NB4 (cell line): ENCODE data around the gene UNC119B.

Experiments
- DNase-seq: peaks from one replicate; pipeline ENCODE4 v3.0.0; 2010; ENCODE audit warnings: low read depth
- H3K4me3 ChIP-seq: one replicate; pipeline ENCODE4 v1.5.1; 2011; ENCODE audit warnings: mild to moderate bottlenecking, low read depth, low read length, moderate library complexity
- CTCF ChIP-seq: IDR thresholded peaks from one replicate; pipeline ENCODE4 v1.5.1; 2012; ENCODE audit warnings: low read depth, low read length
- MAX ChIP-seq: IDR thresholded peaks from 2 replicates; pipeline ENCODE4 v1.6.1; 2011; ENCODE audit warnings: low read depth, low read length
- MYC ChIP-seq: IDR thresholded peaks from 2 replicates; pipeline ENCODE4 v1.6.1; 2011; ENCODE audit warnings: low read depth, low read length
- POLR2A ChIP-seq: IDR thresholded peaks from 2 replicates; pipeline ENCODE4 v1.6.1; 2011; ENCODE audit warnings: mild to moderate bottlenecking; ENCODE audit not compliant: insufficient read length; ENCODE audit errors: extremely low read depth

The UNC119B gene

GRCh38 chr12:120721866-120722265 lies 11.6 kb downstream of the UNC119B start:
- TF ChIP-seq CTCF (no peak), POLR2A (no peak), MAX (no peak), MYC (no peak)
- no peak for DNase-seq
- no peak overlapping the region for H3K4me3 ChIP-seq

GRCh38 chr12:120722784-120723183 lies 12.5 kb downstream of the UNC119B start:
- H3K4me3 ChIP-seq: no peak overlapping the region
- TF ChIP-seq MYC (no peak), CTCF (no peak), MAX (no peak), POLR2A (no peak)
- no peak for DNase-seq

- TF ChIP-seq CTCF (no peak), MYC (no peak), POLR2A (no peak), MAX (no peak)
Observed at GRCh38 chr12:120724720-120725119, 14.5 kb downstream of the UNC119B start.

GRCh38 chr12:120725151-120725658 lies 14.9 kb downstream of the UNC119B start:
- DNase-seq: no peak
- peak overlapping the region; percentile 53 for H3K4me3 ChIP-seq
- TF ChIP-seq MAX (no peak), POLR2A (no peak), CTCF (no peak), MYC (no peak)

More at GRCh38 chr12:120724720-120725119, 14.5 kb downstream of the UNC119B start:
- no peak overlapping the region for H3K4me3 ChIP-seq
- DNase-seq: no peak

- H3K4me3 ChIP-seq: peak within 1 kb of the TSS; percentile 65
- peak; percentile 94 for DNase-seq
- TF ChIP-seq MYC: peak; percentile 57
- no peak for TF ChIP-seq CTCF
- peak; percentile 75 for TF ChIP-seq POLR2A
- peak; percentile 57 for TF ChIP-seq MAX
Observed at GRCh38 chr12:120725659-120726509, 15.6 kb downstream of the UNC119B start, which contains the start of gene ACADS. Gene ACADS, plus strand, starts transcription at chr12:120725826. Its CDS starts 60 bp downstream, at chr12:120725886.
